GM19467 (cell line): ENCODE results near the gene GATAD1.
"Not testable (repeated sequence)": the region's sequence is repeated elsewhere in the genome, so short reads cannot be mapped to it uniquely, and the experiment has no call there.

ENCODE experiments used
- ATAC-seq: cut with Tn5 transposase; IDR thresholded peaks from one replicate; pipeline ENCODE4 v1.9.1; 2021; ENCODE audit warnings: mild to moderate bottlenecking, moderate library complexity; ENCODE audit not compliant: unreplicated experiment

Gene GATAD1

DNA sequence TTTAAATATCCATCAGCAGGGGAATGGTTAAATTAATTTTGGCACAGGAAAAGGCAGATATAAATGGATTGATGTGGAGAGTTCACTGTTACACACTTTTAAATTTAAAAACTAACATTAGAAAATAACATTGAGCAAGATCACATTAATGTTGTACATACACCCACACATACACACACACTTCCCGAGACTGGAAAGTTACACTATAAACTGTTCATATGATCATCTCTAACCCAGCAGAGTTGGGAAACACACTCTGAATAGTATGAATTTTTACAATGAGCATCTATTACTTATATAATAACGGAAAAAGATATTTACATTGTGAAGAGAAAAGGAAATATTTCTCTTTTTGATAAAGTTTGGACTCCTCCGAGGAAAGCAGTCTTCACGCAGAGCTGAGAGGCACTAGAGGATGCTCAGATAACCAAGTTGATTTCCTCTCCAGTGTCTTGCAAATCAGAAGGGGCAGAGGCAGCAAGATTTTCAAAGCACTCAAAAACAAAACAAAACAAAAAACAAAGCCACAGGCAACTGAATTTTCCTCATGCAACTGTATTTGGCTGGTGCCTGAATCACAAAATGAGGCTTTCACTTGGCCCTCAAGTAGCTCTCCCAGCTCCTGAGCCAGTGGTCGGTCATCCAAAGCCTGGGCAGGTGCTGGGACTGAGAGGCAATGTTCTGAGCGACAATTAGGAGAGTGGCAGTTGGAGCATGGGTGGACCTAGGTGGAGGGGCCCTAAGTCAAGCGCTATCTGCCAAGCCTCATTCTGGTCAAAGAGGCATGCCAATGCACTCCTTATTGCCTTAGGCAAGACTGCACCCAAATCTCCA lies 10.5 kb upstream of the GATAD1 start:
- no peak for ATAC-seq

DNA sequence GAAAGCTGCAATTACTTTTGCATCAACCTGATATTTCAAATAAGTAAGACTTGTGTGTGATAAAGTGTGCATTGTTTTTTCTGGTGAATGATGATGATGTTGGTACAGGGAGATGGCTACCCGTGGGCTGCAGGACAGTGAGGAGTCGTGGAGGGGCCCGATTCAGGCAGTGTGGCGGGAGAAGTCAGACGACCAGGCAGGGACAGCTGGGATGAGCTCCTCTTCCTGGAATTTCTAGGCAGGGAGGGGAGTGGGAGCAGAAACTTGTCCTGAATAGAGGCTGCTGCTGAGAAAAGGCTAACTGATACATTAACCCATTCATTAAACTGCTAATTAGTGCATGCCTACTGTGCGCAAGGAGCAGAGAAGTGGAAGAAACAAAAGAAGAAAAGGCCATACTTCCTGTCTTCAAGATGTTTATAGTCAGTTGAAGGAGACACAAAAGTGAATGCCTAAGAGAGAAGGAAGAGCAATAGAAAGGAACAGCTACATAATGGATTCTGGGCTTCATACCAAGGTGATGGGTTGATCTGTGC lies 9.3 kb upstream of the GATAD1 start:
- ATAC-seq = no peak

DNA sequence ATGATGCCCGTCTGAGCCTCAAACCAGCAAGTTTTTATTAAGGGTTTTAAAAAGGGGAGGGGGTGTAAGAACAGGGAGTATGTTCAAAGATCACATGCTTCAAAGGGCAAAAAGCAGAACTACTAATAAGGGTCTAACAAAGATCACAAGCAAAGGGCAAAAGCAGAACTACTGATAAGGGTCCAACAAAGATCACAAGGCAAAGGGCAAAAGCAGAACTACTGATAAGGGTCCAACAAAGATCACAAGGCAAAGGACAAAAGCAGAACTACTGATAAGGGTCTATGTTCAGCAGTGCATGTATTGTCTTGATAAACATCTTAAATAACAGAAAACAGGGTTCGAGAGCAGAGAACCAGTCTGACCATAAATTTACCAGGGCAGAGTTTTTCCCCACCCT lies 4.6 kb upstream of the GATAD1 start:
- not testable (repeated sequence) for ATAC-seq

DNA sequence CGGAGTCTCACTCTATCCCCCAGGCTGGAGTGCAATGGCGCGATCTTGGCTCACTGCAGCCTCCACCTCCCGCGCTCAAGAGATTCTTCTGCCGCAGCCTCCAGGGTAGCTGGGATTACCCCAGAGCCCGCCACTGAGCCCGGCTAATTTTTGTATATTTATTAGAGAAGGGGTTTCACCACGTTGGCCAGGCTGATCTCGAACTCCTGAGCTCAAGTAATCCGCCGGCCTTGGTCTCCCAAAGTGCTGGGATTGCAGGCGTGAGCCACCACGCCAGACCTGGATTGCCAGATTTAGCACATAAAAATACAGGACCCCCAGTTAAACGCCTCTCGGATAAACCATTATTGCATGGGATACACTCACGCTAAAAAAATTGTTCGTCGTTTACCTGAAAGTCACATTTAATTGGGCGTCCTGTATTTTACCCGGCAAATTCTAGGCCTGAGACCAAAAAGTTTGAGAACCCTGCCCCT lies 375 bp upstream of the GATAD1 start:
- no peak for ATAC-seq

DNA sequence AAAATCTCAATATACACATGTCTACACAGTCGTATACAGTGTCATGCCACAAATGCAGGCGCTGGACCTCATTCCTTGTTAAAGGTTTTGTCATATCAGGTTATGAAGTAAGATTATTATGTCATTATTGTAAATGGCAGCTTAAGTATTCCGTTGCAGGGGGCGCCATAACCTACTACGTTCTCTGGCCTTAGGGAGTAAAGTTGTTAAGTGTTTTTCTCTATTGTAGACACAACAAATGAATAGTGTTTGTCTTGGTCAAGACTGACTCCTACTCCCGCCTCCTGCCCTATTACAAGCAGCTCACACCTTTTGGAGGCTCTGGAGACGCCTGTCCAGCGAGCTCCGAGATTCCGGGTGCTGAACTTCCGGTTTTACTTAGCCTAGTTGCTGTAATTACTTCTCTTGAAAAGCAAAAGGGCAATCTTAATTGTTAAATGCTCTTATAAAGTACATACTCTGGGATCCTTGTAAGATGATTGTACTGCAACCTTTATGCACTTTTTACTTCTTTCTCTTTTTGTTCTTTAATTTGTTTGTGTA lies 994 bp downstream of the GATAD1 start:
- peak; percentile 37 for ATAC-seq

DNA sequence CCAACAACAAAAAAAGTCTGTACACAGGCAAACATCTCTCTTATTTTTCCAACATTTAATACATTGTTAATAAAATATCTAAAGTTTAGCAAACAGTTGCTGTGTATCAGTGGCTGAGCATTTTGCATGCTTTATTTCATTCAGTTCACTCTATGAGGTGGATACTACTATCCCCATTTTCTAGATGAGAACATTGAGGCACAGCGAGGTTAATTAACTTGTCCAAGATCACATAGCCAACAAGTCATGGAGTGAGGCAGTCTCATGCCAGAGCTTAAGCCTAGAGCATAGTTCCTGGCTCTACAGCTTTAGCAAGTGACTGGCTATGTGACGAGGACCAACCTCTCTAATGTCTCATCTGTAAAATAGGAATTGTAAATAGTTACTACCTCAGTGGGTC lies 4.4 kb downstream of the GATAD1 start:
- no peak for ATAC-seq

DNA sequence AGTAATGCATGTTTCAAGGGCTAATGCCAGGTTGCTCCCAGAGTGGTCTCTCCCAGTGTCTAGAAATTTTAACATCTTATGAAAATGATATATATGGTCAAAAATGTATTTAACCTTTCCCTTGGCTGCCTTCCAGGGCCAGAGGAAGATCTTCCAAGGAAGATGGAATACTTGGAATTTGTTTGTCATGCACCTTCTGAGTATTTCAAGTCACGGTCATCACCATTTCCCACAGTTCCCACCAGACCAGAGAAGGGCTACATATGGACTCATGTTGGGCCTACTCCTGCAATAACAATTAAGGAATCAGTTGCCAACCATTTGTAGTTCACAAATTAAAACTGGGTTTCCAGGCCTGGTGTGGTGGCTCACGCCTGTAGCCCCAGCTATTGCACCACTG lies 9.0 kb downstream of the GATAD1 start:
- no peak for ATAC-seq

DNA sequence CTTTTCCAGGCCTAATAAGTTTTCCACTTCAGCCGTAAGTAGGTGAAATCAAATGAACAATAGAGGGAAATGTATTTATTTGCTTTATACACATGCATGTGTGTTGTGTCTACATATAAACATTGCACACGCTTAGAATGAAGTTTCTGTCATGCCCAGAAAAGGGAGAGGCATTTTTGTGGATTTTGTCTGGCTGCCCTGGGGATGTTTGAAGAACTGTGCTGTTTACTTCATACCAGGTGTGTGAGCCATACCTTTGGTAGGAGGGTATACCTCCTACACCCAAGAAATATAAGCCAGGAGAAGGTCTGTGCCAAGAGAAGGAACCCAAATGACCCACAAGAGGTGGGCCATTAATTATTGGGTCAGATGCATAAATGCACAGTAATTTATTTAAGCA lies 12.8 kb downstream of the GATAD1 start:
- no peak for ATAC-seq

DNA sequence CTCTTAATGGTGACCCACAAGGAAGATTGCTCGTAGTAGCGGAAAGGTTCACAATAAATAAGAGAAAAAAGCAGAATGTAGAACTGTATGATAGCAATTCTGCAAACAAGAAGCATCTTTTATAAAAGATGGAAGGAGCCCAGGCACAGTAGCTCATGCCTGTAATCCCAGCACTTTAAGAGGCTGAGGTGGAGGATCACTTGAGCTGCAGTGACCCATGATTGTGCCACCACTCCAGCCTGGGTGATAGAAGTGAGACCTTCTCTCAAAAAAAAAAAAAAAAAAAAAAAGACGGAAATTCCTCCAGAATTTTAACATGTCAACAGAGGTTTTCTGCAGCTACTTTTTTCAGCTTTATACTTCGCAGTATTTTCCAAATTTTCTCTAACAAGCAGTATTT lies 13.2 kb downstream of the GATAD1 start:
- no peak for ATAC-seq

DNA sequence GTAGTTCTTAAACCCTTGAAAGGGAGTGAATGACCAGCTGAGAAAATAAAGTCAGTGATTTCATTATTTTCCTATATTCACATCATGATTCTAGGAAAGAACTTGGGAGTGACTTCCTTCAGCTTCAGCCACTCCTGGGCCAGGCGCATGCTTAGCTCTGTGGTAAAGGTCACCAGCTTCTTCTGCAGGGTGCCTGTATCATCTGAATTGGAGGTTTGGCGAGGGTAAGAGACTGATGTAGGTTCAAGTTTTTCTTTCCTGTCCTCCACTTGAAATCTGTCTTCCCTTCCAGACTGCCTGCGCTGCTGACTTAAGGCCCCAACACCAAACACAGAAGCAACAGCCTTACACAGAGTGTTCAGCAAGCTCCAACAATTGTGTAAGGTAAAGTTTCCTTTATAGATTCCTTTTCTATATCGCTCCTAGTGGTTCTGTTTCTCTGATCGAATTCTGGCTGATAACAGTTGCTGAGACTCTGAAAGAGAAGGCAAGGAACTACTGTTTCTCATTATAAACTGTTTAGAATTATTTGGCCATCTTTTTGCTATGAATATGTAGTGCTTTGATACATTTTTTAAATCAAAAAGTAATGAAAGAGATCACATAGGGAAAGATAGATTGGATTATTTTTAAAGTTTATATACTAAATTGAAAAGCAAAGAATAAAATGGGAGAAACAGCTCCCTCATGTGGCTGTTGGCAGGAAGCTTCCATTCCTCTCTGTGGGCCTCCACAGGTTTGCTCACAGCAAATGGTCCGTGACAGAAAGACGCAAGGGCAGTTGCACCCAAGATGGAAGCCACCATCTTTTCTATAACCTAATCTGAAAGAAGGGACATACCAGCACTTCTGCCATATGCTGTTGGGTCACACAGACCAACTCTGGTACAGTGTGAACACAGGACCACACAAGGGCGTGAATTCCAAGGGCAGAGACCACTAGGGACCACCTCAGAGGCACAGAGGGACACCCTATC lies 14.0 kb downstream of the GATAD1 start:
- no peak for ATAC-seq

DNA sequence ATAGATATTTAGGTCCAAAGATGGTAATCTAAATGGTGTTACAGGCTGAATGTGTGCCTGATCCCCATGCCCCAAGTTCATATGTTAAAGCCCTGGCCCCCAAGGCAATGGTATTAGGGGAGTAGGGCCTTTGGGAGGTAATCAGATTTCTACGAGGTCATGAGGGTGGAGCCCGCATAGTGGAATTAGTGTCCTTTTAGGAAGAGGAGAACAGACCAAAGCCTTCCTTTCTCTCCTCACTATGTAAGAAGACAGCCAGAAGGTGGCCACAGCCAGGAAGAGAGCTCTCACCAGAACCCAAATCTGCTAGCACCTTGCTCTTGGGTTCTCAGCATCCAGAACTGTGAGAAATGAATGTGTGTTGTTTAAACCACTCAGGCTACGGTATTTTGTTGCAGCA lies 15.3 kb downstream of the GATAD1 start:
- no peak for ATAC-seq

DNA sequence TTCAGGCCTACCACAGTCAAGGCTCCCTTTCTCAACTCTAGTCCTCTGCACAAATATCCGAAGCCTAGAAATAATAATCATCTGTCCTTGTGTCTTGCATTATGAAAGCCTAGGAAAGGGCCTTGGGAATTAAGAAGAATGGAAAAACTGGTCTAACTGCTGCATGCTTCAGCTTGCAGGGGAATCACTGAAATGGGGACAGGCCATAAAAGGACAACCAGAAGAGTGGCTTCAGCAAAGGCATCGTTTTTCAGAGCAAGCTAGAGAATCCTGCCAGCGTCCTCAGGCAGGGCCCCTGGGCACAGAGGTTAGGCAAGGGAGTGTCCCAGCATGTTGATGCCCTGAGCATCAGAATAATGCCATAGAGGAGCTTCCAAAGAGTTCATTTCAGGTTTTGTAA lies 17.2 kb downstream of the GATAD1 start:
- ATAC-seq = no peak

DNA sequence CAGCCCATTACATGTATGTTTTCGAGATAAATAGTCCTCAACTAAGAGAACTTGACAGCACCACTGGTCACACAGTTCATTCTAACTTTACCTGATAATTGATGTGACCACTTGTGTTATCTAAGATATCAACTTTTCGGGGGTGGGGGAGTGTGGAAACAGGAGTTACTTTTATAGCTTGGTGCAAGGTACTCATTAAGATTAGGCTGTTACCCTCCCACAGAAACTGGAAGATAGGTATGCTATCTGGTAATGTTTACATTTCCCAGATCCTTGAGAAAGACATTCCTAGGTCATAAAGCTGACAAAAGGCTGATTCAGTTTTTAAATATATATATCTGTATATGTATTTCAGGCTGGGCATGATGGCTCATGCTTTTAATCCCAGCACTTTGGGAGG lies 19.4 kb downstream of the GATAD1 start:
- no peak for ATAC-seq

DNA sequence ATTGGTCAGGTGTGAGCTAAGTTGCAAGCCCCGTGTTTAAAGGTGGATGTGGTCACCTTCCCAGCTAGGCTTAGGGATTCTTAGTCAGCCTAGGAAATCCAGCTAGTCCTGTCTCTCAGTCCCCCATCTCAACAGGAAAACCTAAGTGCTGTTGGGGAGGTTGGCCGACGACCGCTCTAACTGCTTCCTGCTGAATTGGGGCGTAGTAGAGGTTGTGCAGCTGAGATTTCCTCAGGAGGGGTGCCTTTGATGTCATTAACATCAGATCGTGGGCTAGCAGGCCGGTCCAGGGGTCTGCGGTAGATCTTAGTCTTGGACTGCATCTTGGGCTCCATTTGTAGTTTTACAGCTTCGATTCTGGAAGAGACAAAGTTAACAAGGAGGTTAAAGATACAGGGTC lies 21.3 kb downstream of the GATAD1 start:
- ATAC-seq = not testable (repeated sequence)

DNA sequence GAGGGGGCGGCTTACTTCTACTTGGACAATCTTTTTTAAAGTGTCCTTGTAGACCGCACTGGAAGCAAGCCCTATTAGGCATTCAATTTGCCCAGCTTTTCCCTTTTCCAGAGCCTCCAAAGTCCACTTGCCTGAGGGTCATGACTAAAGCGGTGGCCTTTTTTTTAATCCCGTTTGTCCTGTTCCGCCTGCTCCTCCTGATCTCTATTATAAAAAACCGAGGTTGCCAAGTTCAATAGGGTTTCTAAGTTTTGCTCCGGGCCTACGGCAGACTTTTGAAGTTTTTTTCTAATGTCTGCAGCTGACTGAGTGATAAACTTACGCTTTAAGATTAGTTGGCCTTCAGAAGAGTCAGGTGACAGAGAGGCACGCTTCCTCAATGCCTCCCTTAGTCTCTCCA lies 26.7 kb downstream of the GATAD1 start:
- not testable (repeated sequence) for ATAC-seq

DNA sequence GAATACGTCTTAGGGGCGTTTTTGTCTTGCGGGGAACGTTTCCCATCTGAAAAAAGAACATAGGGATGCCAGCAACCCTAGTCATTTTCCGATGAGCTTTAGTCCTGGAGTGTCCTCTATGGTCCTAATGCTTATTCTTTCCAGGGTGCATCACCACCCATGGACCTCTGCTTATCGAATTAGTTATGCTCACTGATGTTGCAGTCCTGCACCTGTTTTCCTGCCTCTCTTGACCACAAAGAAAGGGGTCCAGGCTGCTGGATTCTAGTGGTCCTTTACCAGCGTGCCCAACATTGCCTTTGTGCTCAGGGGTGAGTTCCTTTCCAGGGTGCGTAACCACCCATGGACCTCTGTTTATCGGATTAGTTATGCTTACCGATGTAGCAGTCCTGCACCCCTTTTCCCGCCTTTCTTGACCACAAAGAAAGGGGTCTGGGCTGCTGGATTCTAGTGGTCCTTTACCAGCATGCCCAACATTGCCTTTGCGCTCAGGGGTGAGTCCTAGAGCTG lies 28.0 kb downstream of the GATAD1 start:
- ATAC-seq = not testable (repeated sequence)

DNA sequence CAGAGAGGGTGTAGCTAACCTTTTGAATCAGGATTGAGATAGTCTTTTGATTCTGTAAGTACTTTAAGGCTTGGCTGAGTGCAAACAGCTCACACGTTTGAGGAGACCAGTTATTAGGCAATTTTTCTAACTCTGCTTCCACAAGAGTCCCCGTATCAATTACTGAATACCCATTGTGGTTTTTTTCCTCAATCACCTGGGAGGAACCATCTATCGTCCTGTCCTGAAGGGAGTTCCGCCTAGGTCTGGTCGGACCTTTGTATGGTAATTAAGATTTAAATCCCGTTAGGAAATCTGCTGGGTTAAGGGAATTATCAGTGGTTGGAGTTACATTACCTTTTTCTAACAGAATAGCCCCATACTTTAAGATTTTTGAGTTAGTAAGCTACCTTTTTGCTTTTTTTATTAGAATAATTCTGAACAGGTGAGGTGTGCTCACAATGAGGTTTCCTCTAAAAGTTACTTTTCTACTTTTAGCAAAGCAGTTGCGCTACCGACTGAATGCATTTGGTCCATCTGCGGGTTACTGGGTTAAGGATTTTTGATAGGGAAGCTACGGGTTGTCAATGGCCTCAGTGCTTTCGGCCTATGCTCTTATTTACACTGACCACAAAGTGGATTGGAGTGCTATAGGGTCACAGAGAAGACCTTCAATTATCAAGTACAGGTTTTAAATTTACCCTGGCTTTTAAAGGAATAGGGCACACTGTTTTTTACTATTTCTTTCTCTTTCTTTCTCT lies 28.7 kb downstream of the GATAD1 start:
- ATAC-seq = not testable (repeated sequence)

DNA sequence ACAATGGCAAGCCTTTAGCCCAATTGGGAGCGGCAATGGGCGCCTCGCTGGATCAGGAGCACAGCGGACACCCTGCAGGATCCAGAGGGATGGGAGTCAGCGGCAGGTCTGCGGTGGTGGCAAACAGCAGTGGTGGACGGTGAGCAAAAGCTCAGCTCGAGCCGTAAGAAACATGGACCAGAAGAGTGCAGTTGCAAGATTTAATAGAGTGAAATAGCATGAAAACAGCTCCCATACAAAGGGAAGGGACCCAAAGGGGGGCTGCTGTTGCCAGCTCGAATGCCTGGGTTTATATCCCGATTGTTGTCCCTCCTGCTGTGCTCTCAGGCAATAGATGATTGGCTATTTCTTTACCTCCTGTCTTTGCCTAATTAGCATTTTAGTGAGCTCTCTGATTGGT lies 30.4 kb downstream of the GATAD1 start, which contains the start of gene ERVW-1:
Gene ERVW-1, minus strand, starts transcription at position 266 of the 400 bp plus-strand sequence. CDS start 7,565 bp downstream, outside the sequence.
- ATAC-seq = not testable (repeated sequence)

DNA sequence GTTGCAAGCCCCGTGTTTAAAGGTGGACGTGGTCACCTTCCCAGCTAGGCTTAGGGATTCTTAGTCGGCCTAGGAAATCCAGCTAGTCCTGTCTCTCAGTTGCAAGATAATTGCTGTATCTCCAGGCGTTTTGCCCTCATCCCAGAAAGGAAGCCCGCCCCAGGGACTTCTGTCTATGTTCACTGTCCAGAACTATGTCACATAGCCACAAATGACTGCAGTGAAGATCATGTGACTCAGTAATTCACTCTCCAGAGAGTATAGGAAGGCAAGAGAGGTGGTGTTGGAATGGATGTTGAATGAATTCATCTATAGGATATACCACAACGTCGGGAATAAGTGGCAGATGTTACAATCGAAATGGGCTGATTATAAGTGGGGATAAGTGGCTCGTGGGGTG lies 30.8 kb downstream of the GATAD1 start:
- no peak for ATAC-seq

DNA sequence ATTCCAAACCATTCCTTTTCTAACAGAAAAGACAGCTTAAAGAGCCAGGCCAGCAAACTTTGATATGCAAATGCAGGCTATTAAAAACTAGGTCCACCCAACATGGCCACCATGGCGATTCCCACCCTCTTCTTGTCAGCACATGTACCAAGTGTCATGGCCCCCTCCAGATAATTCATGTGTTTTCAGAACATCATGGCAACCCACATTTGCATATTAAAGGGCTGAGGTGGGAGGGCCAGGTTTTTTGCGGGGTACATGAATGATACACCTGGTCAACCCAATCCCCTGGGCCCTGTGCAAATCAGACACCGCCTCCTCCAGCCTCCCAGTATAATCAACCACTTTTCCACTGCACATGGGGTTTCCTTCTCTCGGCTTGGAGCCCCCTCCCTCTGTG lies 31.4 kb downstream of the GATAD1 start:
- no peak for ATAC-seq
